Measurements from ENCODE around the gene FGD4.
"Not testable (repeated sequence)": the region's sequence is repeated elsewhere in the genome, so short reads cannot be mapped to it uniquely, and the experiment has no call there.

Gene FGD4

GRCh38 chr12:32525802-32526201 is 126.4 kb downstream of the FGD4 start:
- not testable (repeated sequence) for DNase-seq

GRCh38 chr12:32526343-32526742 is 127.0 kb downstream of the FGD4 start:
- not testable (repeated sequence) for DNase-seq

GRCh38 chr12:32532422-32532821 is 133.1 kb downstream of the FGD4 start:
- DNase-seq, result no peak

- no peak for DNase-seq
Observed at GRCh38 chr12:32532951-32533350, 133.6 kb downstream of the FGD4 start.

GRCh38 chr12:32533506-32533905 is 134.1 kb downstream of the FGD4 start:
- DNase-seq, result not testable (repeated sequence)

GRCh38 chr12:32533971-32534590 is 134.7 kb downstream of the FGD4 start:
- peak; percentile 77 for DNase-seq

GRCh38 chr12:32534698-32535097 is 135.3 kb downstream of the FGD4 start:
- DNase-seq, result no peak

- peak; percentile 60 for DNase-seq
Observed at GRCh38 chr12:32535288-32535999, 136.1 kb downstream of the FGD4 start.

GRCh38 chr12:32536000-32536345 is 136.6 kb downstream of the FGD4 start:
- no peak for DNase-seq

- no peak for DNase-seq
Observed at GRCh38 chr12:32541754-32542374, 142.5 kb downstream of the FGD4 start.

- DNase-seq, result no peak
Observed at GRCh38 chr12:32542428-32543229, 143.3 kb downstream of the FGD4 start.

- no peak for DNase-seq
Observed at GRCh38 chr12:32544893-32545292, 145.5 kb downstream of the FGD4 start.

GRCh38 chr12:32545413-32545980 is 146.1 kb downstream of the FGD4 start:
- DNase-seq, result no peak

- DNase-seq, result no peak
Observed at GRCh38 chr12:32546272-32546671, 146.9 kb downstream of the FGD4 start.

GRCh38 chr12:32548691-32549281 is 149.4 kb downstream of the FGD4 start:
- peak; percentile 85 for DNase-seq

GRCh38 chr12:32549675-32550079 is 150.3 kb downstream of the FGD4 start:
- peak; percentile 78 for DNase-seq

GRCh38 chr12:32551058-32551457 is 151.7 kb downstream of the FGD4 start:
- DNase-seq, result no peak

GRCh38 chr12:32558903-32559302 is 159.5 kb downstream of the FGD4 start:
- DNase-seq, result peak; percentile 17

GRCh38 chr12:32559434-32559833 is 160.1 kb downstream of the FGD4 start:
- DNase-seq, result no peak

- DNase-seq, result no peak
Observed at GRCh38 chr12:32560520-32560919, 161.2 kb downstream of the FGD4 start.

- no peak for DNase-seq
Observed at GRCh38 chr12:32561931-32562341, 162.6 kb downstream of the FGD4 start.

- not testable (repeated sequence) for DNase-seq
Observed at GRCh38 chr12:32562413-32562812, 163.1 kb downstream of the FGD4 start.
